Kidney epithelial cell (primary cell): ENCODE results near the gene CACNA2D1. TPM values are rescaled to one million over a fixed set of nuclear protein-coding genes. Genes with fewer than 3 reads are reported as not detected.

Experiments used
- DNase-seq: peaks from one replicate; pipeline ENCODE4 v3.0.0-alpha.2; 2010; ENCODE audit warnings: low read depth
- H3K27me3 ChIP-seq: 2 replicates; pipeline ENCODE4 v1.6.0; 2011; ENCODE audit warnings: low read length; ENCODE audit not compliant: control insufficient read depth, insufficient read depth
- H3K36me3 ChIP-seq: 2 replicates; pipeline ENCODE4 v1.5.1; 2011; ENCODE audit warnings: low read length; ENCODE audit not compliant: control insufficient read depth, insufficient read depth
- H3K4me3 ChIP-seq: 2 replicates; pipeline ENCODE4 v1.5.1; 2011; ENCODE audit warnings: low read depth, mild to moderate bottlenecking, control low read depth, low read length
- CTCF ChIP-seq: IDR thresholded peaks from 2 replicates; pipeline ENCODE4 v1.5.1; 2011; ENCODE audit warnings: mild to moderate bottlenecking, moderate library complexity, low read length, control low read depth, inconsistent platforms; ENCODE audit not compliant: insufficient read depth, poor library complexity, severe bottlenecking
- total RNA-seq: library from RNA; depleted of rRNA; stranded (reverse); fragments of >200 nt; gene quantifications from 2 replicates; pipeline ENCODE4 v1.2.3, GENCODE V29; 2015

The CACNA2D1 gene
- total RNA-seq, 1 donor from 2014 or later: 5.9 TPM

- TF ChIP-seq CTCF: no peak
- no peak for DNase-seq
- Histone ChIP-seq H3K27me3 (no peaks in the 10 kb centered on the region), H3K4me3 (no peak overlapping the region), H3K36me3 (no peaks in the 10 kb centered on the region)
Observed at GRCh38 chr7:82273886-82274285, 169.7 kb downstream of the CACNA2D1 start.

- no peak for TF ChIP-seq CTCF
Observed at GRCh38 chr7:82270870-82271269, 172.7 kb downstream of the CACNA2D1 start.

GRCh38 chr7:82268632-82269031, 174.9 kb downstream of the CACNA2D1 start:
- H3K27me3 ChIP-seq: no peaks in the 10 kb centered on the region
- TF ChIP-seq CTCF: no peak
- H3K36me3 ChIP-seq: no peaks in the 10 kb centered on the region
- no peak for DNase-seq
- H3K4me3 ChIP-seq: no peak overlapping the region

More at GRCh38 chr7:82270870-82271269, 172.7 kb downstream of the CACNA2D1 start:
- Histone ChIP-seq H3K36me3 (no peaks in the 10 kb centered on the region), H3K27me3 (no peaks in the 10 kb centered on the region), H3K4me3 (no peak overlapping the region)
- no peak for DNase-seq

- H3K4me3 ChIP-seq: no peak overlapping the region
- no peak for TF ChIP-seq CTCF
- DNase-seq: no peak
- H3K27me3 ChIP-seq: no peaks in the 10 kb centered on the region
- H3K36me3 ChIP-seq: no peaks in the 10 kb centered on the region
Observed at GRCh38 chr7:82266081-82266480, 177.5 kb downstream of the CACNA2D1 start.

- no peak for TF ChIP-seq CTCF
- Histone ChIP-seq H3K27me3 (no peaks in the 10 kb centered on the region), H3K36me3 (no peaks in the 10 kb centered on the region)
Observed at GRCh38 chr7:82264783-82265305, 178.7 kb downstream of the CACNA2D1 start.

More at GRCh38 chr7:82264783-82265305, 178.7 kb downstream of the CACNA2D1 start:
- DNase-seq: no peak
- H3K4me3 ChIP-seq: no peak overlapping the region
